CD4-positive, alpha-beta T cell (primary cell): Measurements from ENCODE around the gene TERF2IP. TPM values are rescaled to one million over a fixed set of nuclear protein-coding genes. Genes with fewer than 3 reads are reported as not detected.

Experiments
- ATAC-seq: fragments of 200-7000 bp; cut with Tn5 transposase; one replicate; pipeline ENCODE4 v1.10.0; 2022; ENCODE audit warnings: mild to moderate bottlenecking; ENCODE audit not compliant: poor library complexity
- CTCF ChIA-PET: fragments of 350-600 bp; sonication (Branson Sonifier 250); formaldehyde crosslinking; loops from one replicate; lab custom pipeline; 2021; ENCODE audit warnings: antibody characterized with exemption, inconsistent platforms; lab: Charles Lee
- POLR2A ChIA-PET: fragments of 350-600 bp; sonication (Branson Sonifier 250); formaldehyde crosslinking; loops from one replicate; lab custom pipeline; 2021; ENCODE audit warnings: antibody characterized with exemption, inconsistent platforms; lab: Charles Lee
- DNase-seq, 14 experiments: peaks; one replicate each; pipeline ENCODE4 v3.0.0-alpha.2; 2013 to 2020; ENCODE audit warnings: mixed read lengths in 2 of 14
- H3K27ac ChIP-seq, 2 donors: one replicate each; pipeline versions ENCODE4 v1.5.1 to v1.7.0; 2013; ENCODE audit warnings: low read length in 2 of 2, low read depth in 1 of 2, mild to moderate bottlenecking in 1 of 2
- H3K27me3 ChIP-seq, 2 experiments: 1 replicate in 1 of 2; 2 replicates in 1 of 2; pipeline versions ENCODE4 v1.6.1 to v1.7.0; 2013; ENCODE audit warnings: low read length in 2 of 2, control low read depth in 1 of 2, mild to moderate bottlenecking in 1 of 2, moderate library complexity in 1 of 2; ENCODE audit not compliant: insufficient read depth in 2 of 2, control insufficient read depth in 1 of 2
- H3K36me3 ChIP-seq: one replicate; pipeline ENCODE4 v1.6.1; 2013; ENCODE audit warnings: low read length, control low read depth; ENCODE audit not compliant: insufficient read depth
- H3K4me1 ChIP-seq: one replicate; pipeline ENCODE4 v1.6.1; 2013; ENCODE audit warnings: low read length, control low read depth; ENCODE audit not compliant: insufficient read depth
- H3K4me3 ChIP-seq: one replicate; pipeline ENCODE4 v1.5.1; 2013; ENCODE audit warnings: mild to moderate bottlenecking, low read length, moderate library complexity
- H3K9me3 ChIP-seq, 2 experiments: 1 replicate in 1 of 2; 2 replicates in 1 of 2; pipeline versions ENCODE4 v1.6.1 to v1.7.0; 2013; ENCODE audit warnings: low read length in 2 of 2, mild to moderate bottlenecking in 2 of 2, control low read depth in 1 of 2, moderate library complexity in 1 of 2; ENCODE audit not compliant: control insufficient read depth in 1 of 2, insufficient read depth in 1 of 2
- H3K27ac Mint-ChIP-seq: one replicate; pipeline ENCODE4 v1.8.0; 2020; ENCODE audit warnings: mixed read lengths
- H3K27me3 Mint-ChIP-seq: one replicate; pipeline ENCODE4 v1.8.0; 2021; ENCODE audit warnings: mixed read lengths
- H3K36me3 Mint-ChIP-seq: one replicate; pipeline ENCODE4 v1.8.0; 2021; ENCODE audit warnings: low read depth, mixed read lengths
- H3K4me1 Mint-ChIP-seq: one replicate; pipeline ENCODE4 v1.8.0; 2021; ENCODE audit warnings: low read depth, mixed read lengths
- H3K4me3 Mint-ChIP-seq: one replicate; pipeline ENCODE4 v1.8.0; 2020; ENCODE audit warnings: mild to moderate bottlenecking, mixed read lengths
- H3K9me3 Mint-ChIP-seq: one replicate; pipeline ENCODE4 v1.8.0; 2020; ENCODE audit warnings: mixed read lengths
- intact Hi-C, 2 experiments: fragments of 100-400 bp; cut with DNase I in 1 of 2; cut with micrococcal nuclease in 1 of 2; formaldehyde crosslinking; loops; one replicate each; pipeline versions ENCODE4 v1.15.1 to v1.9.0; 2023 to 2025; cut with DNase I, micrococcal nuclease
- total RNA-seq, 174 experiments: library from RNA in 2 of 174; stranded (reverse) in 2 of 174; gene quantifications; one replicate each; pipeline ENCODE4 v1.2.3 and lab custom pipeline; 2021 to 2026
- TF ChIP-seq, protein P1 (sequence below): fragments of 200-600 bp; IDR thresholded peaks from one replicate; pipeline ENCODE4 v1.8.0; 2022; ENCODE audit warnings: antibody characterized with exemption, mild to moderate bottlenecking

Gene TERF2IP
- total RNA-seq, 2 experiments from 2014 or later, result 122 to 124 TPM

GRCh38 chr16:75701361-75701760, 53.8 kb downstream of the TERF2IP start, which contains the start of gene DUXB:
DUXB (minus strand) TSS chr16:75701461; CDS start chr16:75701418, 43 bp downstream.
- no peaks in the 10 kb centered on the region for H3K36me3 ChIP-seq
- intact Hi-C loops, result no loop called here
- Mint-ChIP-seq H3K27me3 (peaks cover 6% of the 10 kb centered on the region), H3K27ac (no peak within 1 kb of the TSS), H3K4me3 (no peak within 1 kb of the TSS), H3K36me3 (no peaks in the 10 kb centered on the region), H3K4me1 (no peaks in the 10 kb centered on the region), H3K9me3 (no peaks in the 10 kb centered on the region)
- ChIA-PET CTCF (interaction anchor here (1.6 kb wide), 1 partner anchor 63 kb away, joined by 3 read pairs; no protein-coding TSS in a partner anchor), POLR2A (no interaction called here)
- DNase-seq (no peak), ATAC-seq (no peak)
- no peaks in the 10 kb centered on the region for H3K4me1 ChIP-seq
- no peak within 1 kb of the TSS for H3K4me3 ChIP-seq
- no peaks in the 10 kb centered on the region for H3K9me3 ChIP-seq
- H3K27ac ChIP-seq, result no peak within 1 kb of the TSS
- TF ChIP-seq, protein P1, sequence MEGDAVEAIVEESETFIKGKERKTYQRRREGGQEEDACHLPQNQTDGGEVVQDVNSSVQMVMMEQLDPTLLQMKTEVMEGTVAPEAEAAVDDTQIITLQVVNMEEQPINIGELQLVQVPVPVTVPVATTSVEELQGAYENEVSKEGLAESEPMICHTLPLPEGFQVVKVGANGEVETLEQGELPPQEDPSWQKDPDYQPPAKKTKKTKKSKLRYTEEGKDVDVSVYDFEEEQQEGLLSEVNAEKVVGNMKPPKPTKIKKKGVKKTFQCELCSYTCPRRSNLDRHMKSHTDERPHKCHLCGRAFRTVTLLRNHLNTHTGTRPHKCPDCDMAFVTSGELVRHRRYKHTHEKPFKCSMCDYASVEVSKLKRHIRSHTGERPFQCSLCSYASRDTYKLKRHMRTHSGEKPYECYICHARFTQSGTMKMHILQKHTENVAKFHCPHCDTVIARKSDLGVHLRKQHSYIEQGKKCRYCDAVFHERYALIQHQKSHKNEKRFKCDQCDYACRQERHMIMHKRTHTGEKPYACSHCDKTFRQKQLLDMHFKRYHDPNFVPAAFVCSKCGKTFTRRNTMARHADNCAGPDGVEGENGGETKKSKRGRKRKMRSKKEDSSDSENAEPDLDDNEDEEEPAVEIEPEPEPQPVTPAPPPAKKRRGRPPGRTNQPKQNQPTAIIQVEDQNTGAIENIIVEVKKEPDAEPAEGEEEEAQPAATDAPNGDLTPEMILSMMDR, result no peak
- no peaks in the 10 kb centered on the region for H3K27me3 ChIP-seq

GRCh38 chr16:75702242-75702641, 54.7 kb downstream of the TERF2IP start:
- intact Hi-C loops, result no loop called here
- H3K27ac Mint-ChIP-seq, result no peak overlapping the region
- ChIA-PET CTCF (interaction anchor here (1.6 kb wide), 1 partner anchor 62 kb away, joined by 3 read pairs; no protein-coding TSS in a partner anchor), POLR2A (no interaction called here)
- DNase-seq (no peak), ATAC-seq (no peak)
- H3K4me1 ChIP-seq, result no peaks in the 10 kb centered on the region
- no peak overlapping the region for H3K27ac ChIP-seq
- H3K4me1 Mint-ChIP-seq, result no peaks in the 10 kb centered on the region
- H3K9me3 Mint-ChIP-seq, result no peaks in the 10 kb centered on the region
- H3K36me3 ChIP-seq, result no peaks in the 10 kb centered on the region
- H3K36me3 Mint-ChIP-seq, result no peaks in the 10 kb centered on the region
- H3K4me3 ChIP-seq, result no peak overlapping the region
- H3K27me3 Mint-ChIP-seq, result peaks cover 6% of the 10 kb centered on the region
- TF ChIP-seq, protein P1, result no peak
- no peaks in the 10 kb centered on the region for H3K9me3 ChIP-seq
- no peak overlapping the region for H3K4me3 Mint-ChIP-seq
- no peaks in the 10 kb centered on the region for H3K27me3 ChIP-seq

GRCh38 chr16:75703306-75703705, 55.7 kb downstream of the TERF2IP start:
- no peak overlapping the region for H3K27ac Mint-ChIP-seq
- H3K9me3 Mint-ChIP-seq, result no peaks in the 10 kb centered on the region

More at GRCh38 chr16:75703306-75703705, 55.7 kb downstream of the TERF2IP start:
- TF ChIP-seq, protein P1, result no peak
- Mint-ChIP-seq H3K36me3 (no peaks in the 10 kb centered on the region), H3K4me1 (no peaks in the 10 kb centered on the region), H3K4me3 (no peak overlapping the region), H3K27me3 (peaks cover 6% of the 10 kb centered on the region)
- Histone ChIP-seq H3K36me3 (no peaks in the 10 kb centered on the region), H3K4me1 (no peaks in the 10 kb centered on the region), H3K27me3 (no peaks in the 10 kb centered on the region), H3K27ac (no peak overlapping the region), H3K9me3 (no peaks in the 10 kb centered on the region), H3K4me3 (no peak overlapping the region)
- ATAC-seq (no peak), DNase-seq (no peak)
- intact Hi-C loops, result no loop called here
- POLR2A ChIA-PET, result no interaction called here
- CTCF ChIA-PET, result no interaction called here

Other genes starting within 250 kb of the TERF2IP start
- 10 to 100 TPM; 23.0 to 25.5 TPM for gene CFDP1, start 214.3 kb upstream of the TERF2IP start, total RNA-seq
- gene TMEM170A, start 183.1 kb upstream of the TERF2IP start, total RNA-seq, result 10 to 100 TPM; 34.3 to 37.8 TPM
- not detected for gene CHST6, start 152.3 kb upstream of the TERF2IP start, total RNA-seq
- gene CHST5, start 111.7 kb upstream of the TERF2IP start, total RNA-seq, result not detected
- gene TMEM231, start 91.5 kb upstream of the TERF2IP start, total RNA-seq, result 1 to 10 TPM; 2.5 TPM
- 10 to 100 TPM; 44.6 to 48.3 TPM for gene GABARAPL2, start 81.4 kb upstream of the TERF2IP start, total RNA-seq
- gene ADAT1, start 24.5 kb upstream of the TERF2IP start, total RNA-seq, result 10 to 100 TPM; 46.7 to 47.6 TPM
- gene KARS1, start 108 bp upstream of the TERF2IP start, total RNA-seq, result 100 to 1,000 TPM; 151 to 153 TPM
- not detected for gene CPHXL2, start 29.2 kb downstream of the TERF2IP start, total RNA-seq
- gene DUXB, start 53.7 kb downstream of the TERF2IP start, total RNA-seq, result not detected
- gene CPHXL, start 78.7 kb downstream of the TERF2IP start, total RNA-seq, result not detected